Liver (tissue), 9 donors: ENCODE data around the gene DYSF. TPM values are rescaled to one million over a fixed set of nuclear protein-coding genes. Genes with fewer than 3 reads are reported as not detected.

Experiments
- DNase-seq: peaks from one replicate; pipeline ENCODE4 v3.0.0-alpha.2; 2017; ENCODE audit warnings: low spot score
- H3K27ac ChIP-seq, 2 donors: one replicate each; pipeline ENCODE4 v1.7.0; 2013; ENCODE audit warnings: inconsistent platforms in 2 of 2, low read length in 2 of 2, control low read depth in 1 of 2, low read depth in 1 of 2, mild to moderate bottlenecking in 1 of 2
- H3K27me3 ChIP-seq, 4 donors: one replicate each; pipeline versions ENCODE4 v1.6.1 to v1.7.0; 2013; ENCODE audit warnings: low read length in 3 of 4, inconsistent platforms in 1 of 4, mild to moderate bottlenecking in 1 of 4, moderate library complexity in 1 of 4; ENCODE audit not compliant: control insufficient read depth in 4 of 4, insufficient read depth in 4 of 4
- H3K36me3 ChIP-seq, 4 donors: one replicate each; pipeline versions ENCODE4 v1.6.1 to v1.7.0; 2013; ENCODE audit warnings: low read length in 3 of 4, mild to moderate bottlenecking in 3 of 4, low read depth in 1 of 4, moderate library complexity in 1 of 4; ENCODE audit not compliant: control insufficient read depth in 4 of 4, insufficient read depth in 3 of 4
- H3K4me1 ChIP-seq, 4 donors: one replicate each; pipeline versions ENCODE4 v1.6.1 to v1.7.0; 2013; ENCODE audit warnings: low read length in 3 of 4, mild to moderate bottlenecking in 3 of 4, moderate library complexity in 1 of 4; ENCODE audit not compliant: control insufficient read depth in 4 of 4, insufficient read depth in 4 of 4
- H3K4me3 ChIP-seq, 3 donors: one replicate each; pipeline versions ENCODE4 v1.6.1 to v1.7.0; 2013; ENCODE audit warnings: low read length in 3 of 3, control low read depth in 1 of 3, low read depth in 1 of 3, mild to moderate bottlenecking in 1 of 3
- H3K9ac ChIP-seq, 2 donors: one replicate each; pipeline ENCODE4 v1.7.0; 2013; ENCODE audit warnings: low read length in 2 of 2, mild to moderate bottlenecking in 2 of 2, moderate library complexity in 2 of 2, control low read depth in 1 of 2, low read depth in 1 of 2
- H3K9me3 ChIP-seq, 4 donors: one replicate each; pipeline versions ENCODE4 v1.6.1 to v1.7.0; 2013; ENCODE audit warnings: low read length in 3 of 4; ENCODE audit not compliant: control insufficient read depth in 4 of 4
- EGR1 ChIP-seq, 2 donors: IDR thresholded peaks; 2 replicates each; pipeline ENCODE4 v1.6.1; 2016 to 2018; ENCODE audit warnings: antibody characterized with exemption in 2 of 2, low read depth in 2 of 2
- FOXA2 ChIP-seq: IDR thresholded peaks from 2 replicates; pipeline ENCODE4 v1.6.1; 2016; ENCODE audit warnings: antibody characterized with exemption
- GABPA ChIP-seq, 2 donors: IDR thresholded peaks in 1 of 2; conservative IDR thresholded peaks in 1 of 2; 2 replicates each; pipeline ENCODE4 v1.6.1; 2016; ENCODE audit warnings: antibody characterized with exemption in 2 of 2, mild to moderate bottlenecking in 1 of 2, moderate library complexity in 1 of 2
- HNF4A ChIP-seq, 2 donors: conservative IDR thresholded peaks; 2 replicates each; pipeline ENCODE4 v1.6.1; 2016; ENCODE audit warnings: antibody characterized with exemption in 2 of 2, mild to moderate bottlenecking in 2 of 2
- HNF4G ChIP-seq: IDR thresholded peaks from 2 replicates; pipeline ENCODE4 v1.6.1; 2016; ENCODE audit warnings: antibody characterized with exemption
- SP1 ChIP-seq: IDR thresholded peaks from 2 replicates; pipeline ENCODE4 v1.6.1; 2018; ENCODE audit warnings: antibody characterized with exemption, mild to moderate bottlenecking
- WGBS: extraction: QIAGEN DNeasy Blood & Tissue Kit; methylation state at CpG from one replicate; pipeline ENCODE4 v1.1.7; 2013; 5-methylcytosine and 5-hydroxymethylcytosine counted together
- polyA plus RNA-seq, 2 donors: library from polyadenylated mRNA; stranded (reverse) in 1 of 2; unstranded in 1 of 2; fragments of 200-250 nt in 1 of 2; fragments of >200 nt in 1 of 2; fragmentation: Nextera tagmentation in 1 of 2; extraction: Ambion mirVana in 1 of 2; gene quantifications; one replicate each; pipeline versions ENCODE4 v1.2.1 to v1.2.3, GENCODE V29; 2013 to 2015
- total RNA-seq, 2 donors: library from RNA; depleted of rRNA; stranded (reverse); fragments of >200 nt; gene quantifications; one replicate each; pipeline ENCODE4 v1.2.3, GENCODE V29; 2014
- TF ChIP-seq, protein P1 (sequence below): IDR thresholded peaks from 2 replicates; pipeline ENCODE4 v1.6.1; 2016; ENCODE audit warnings: antibody characterized with exemption
- TF ChIP-seq, protein P2 (sequence below): IDR thresholded peaks from 2 replicates; pipeline ENCODE4 v1.6.1; 2016; ENCODE audit warnings: antibody characterized with exemption, mild to moderate bottlenecking
- TF ChIP-seq, protein P3 (sequence below): IDR thresholded peaks from 2 replicates; pipeline ENCODE4 v1.6.1; 2016; ENCODE audit warnings: antibody characterized with exemption
- TF ChIP-seq, protein P4 (sequence below): IDR thresholded peaks from 2 replicates; pipeline ENCODE4 v1.6.1; 2016; ENCODE audit warnings: antibody characterized with exemption
- donor health status: healthy.
- donor health status: healthy.
- donor health status: healthy.
- donor health status: healthy.
- donor health status: healthy.

The DYSF gene
- total and polyA plus RNA-seq, 4 donors, result 8.5 to 20.8 (median 13.6) TPM

DNA sequence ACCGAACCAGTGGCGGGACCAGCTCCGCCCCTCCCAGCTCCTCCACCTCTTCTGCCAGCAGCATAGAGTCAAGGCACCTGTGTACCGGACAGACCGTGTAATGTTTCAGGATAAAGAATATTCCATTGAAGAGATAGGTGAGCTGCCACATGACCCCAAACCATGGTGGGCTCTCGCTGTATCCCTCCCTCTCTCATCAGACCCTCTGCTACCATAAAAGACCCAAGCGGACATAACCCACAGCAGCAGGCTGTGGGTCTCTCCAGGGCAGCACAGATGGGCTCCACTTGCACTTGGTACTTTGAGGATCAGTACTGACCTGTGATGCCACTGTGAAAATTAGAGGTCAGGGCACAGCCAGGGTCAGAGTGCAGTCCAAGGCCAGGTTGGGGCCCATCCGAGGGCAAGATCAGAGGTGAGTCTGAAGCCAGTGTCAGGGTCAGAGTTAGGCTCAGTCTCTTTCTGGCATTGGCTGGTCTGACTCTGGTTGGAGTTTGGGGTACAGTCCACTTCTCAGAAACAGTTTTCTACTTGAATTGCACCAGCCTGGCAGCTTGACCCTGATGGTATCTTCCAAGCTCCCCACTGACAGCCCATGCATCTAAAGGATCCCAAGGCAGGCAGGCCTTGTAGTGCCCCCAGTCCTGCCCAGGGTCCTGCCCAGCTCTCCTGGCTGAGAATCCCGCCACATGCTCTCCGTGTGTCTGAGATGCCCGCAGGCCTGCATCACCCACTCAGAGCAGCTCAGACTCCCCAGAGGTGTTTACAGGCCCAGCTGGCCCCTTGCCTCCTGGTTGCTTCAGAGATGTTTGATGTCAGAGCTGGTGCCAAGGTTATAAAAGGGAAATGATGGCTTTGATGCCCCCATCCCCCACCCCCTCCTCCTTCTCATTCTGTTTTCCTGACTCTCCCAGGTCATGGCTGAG lies 212.1 kb downstream of the DYSF start:
- H3K4me3 ChIP-seq, result no peak overlapping the region
- H3K36me3 ChIP-seq, result peaks cover 0 to 19% (median 15%) of the 10 kb centered on the region in 4 donors
- no peaks in the 10 kb centered on the region for H3K27me3 ChIP-seq
- H3K27ac ChIP-seq, result no peak overlapping the region
- H3K9me3 ChIP-seq, result no peaks in the 10 kb centered on the region
- H3K4me1 ChIP-seq, result peaks cover 0 to 3% (median 0%) of the 10 kb centered on the region in 4 donors
- no peak for DNase-seq
- TF ChIP-seq FOXA2 (no peak), GABPA (IDR thresholded peaks at IDR 0.05 in 1 of 2, conservative IDR thresholded peaks at IDR 0.05 in 1 of 2) (no peak), HNF4A (conservative IDR thresholded peaks at IDR 0.05) (peak in 1 of 2 donors; percentile 42)
- TF ChIP-seq, protein P1, sequence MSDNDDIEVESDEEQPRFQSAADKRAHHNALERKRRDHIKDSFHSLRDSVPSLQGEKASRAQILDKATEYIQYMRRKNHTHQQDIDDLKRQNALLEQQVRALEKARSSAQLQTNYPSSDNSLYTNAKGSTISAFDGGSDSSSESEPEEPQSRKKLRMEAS, result no peak
- TF ChIP-seq, protein P2, sequence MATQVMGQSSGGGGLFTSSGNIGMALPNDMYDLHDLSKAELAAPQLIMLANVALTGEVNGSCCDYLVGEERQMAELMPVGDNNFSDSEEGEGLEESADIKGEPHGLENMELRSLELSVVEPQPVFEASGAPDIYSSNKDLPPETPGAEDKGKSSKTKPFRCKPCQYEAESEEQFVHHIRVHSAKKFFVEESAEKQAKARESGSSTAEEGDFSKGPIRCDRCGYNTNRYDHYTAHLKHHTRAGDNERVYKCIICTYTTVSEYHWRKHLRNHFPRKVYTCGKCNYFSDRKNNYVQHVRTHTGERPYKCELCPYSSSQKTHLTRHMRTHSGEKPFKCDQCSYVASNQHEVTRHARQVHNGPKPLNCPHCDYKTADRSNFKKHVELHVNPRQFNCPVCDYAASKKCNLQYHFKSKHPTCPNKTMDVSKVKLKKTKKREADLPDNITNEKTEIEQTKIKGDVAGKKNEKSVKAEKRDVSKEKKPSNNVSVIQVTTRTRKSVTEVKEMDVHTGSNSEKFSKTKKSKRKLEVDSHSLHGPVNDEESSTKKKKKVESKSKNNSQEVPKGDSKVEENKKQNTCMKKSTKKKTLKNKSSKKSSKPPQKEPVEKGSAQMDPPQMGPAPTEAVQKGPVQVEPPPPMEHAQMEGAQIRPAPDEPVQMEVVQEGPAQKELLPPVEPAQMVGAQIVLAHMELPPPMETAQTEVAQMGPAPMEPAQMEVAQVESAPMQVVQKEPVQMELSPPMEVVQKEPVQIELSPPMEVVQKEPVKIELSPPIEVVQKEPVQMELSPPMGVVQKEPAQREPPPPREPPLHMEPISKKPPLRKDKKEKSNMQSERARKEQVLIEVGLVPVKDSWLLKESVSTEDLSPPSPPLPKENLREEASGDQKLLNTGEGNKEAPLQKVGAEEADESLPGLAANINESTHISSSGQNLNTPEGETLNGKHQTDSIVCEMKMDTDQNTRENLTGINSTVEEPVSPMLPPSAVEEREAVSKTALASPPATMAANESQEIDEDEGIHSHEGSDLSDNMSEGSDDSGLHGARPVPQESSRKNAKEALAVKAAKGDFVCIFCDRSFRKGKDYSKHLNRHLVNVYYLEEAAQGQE, result no peak
- TF ChIP-seq, protein P3, sequence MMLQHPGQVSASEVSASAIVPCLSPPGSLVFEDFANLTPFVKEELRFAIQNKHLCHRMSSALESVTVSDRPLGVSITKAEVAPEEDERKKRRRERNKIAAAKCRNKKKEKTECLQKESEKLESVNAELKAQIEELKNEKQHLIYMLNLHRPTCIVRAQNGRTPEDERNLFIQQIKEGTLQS, result no peak
- H3K9ac ChIP-seq, result no peak overlapping the region
- WGBS, result 89% methylated on average over 11 of the region's 11 CpGs

DNA sequence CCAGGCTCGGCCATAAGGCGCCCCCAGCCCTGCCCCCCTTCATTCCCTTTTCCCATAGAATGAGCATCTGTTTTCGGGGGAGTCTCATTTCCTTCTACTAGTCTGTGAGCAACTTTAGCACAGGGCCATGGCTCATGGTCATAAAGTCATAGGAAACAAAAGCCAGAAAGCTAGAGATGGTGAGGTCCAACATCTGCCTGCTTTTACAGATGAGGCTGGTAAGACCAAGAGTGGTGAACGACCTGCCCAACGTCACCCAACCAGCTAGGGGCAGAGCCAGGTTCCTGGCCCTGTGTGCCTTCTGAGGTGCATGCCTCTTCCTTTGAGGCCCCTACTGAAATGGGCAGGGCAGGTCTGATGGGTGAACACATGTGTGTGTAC lies 212.7 kb downstream of the DYSF start:
- 94% methylated on average over 5 of the region's 5 CpGs for WGBS
- no peak overlapping the region for H3K9ac ChIP-seq
- H3K9me3 ChIP-seq, result no peaks in the 10 kb centered on the region
- H3K4me1 ChIP-seq, result peaks cover 0 to 3% (median 0%) of the 10 kb centered on the region in 4 donors
- H3K27me3 ChIP-seq, result no peaks in the 10 kb centered on the region
- no peak overlapping the region for H3K4me3 ChIP-seq
- H3K27ac ChIP-seq, result no peak overlapping the region
- no peak for TF ChIP-seq SP1
- TF ChIP-seq, protein P4, sequence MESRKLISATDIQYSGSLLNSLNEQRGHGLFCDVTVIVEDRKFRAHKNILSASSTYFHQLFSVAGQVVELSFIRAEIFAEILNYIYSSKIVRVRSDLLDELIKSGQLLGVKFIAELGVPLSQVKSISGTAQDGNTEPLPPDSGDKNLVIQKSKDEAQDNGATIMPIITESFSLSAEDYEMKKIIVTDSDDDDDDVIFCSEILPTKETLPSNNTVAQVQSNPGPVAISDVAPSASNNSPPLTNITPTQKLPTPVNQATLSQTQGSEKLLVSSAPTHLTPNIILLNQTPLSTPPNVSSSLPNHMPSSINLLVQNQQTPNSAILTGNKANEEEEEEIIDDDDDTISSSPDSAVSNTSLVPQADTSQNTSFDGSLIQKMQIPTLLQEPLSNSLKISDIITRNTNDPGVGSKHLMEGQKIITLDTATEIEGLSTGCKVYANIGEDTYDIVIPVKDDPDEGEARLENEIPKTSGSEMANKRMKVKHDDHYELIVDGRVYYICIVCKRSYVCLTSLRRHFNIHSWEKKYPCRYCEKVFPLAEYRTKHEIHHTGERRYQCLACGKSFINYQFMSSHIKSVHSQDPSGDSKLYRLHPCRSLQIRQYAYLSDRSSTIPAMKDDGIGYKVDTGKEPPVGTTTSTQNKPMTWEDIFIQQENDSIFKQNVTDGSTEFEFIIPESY, result no peak
- no peak for TF ChIP-seq EGR1 (IDR thresholded peaks at IDR 0.05; ENCODE audit: low read depth in 2 of 2)
- TF ChIP-seq HNF4G, result no peak
- peaks cover 0 to 17% (median 13%) of the 10 kb centered on the region in 4 donors for H3K36me3 ChIP-seq
- DNase-seq, result no peak
